GM18505 (cell line): ENCODE results near the gene CMSS1.
"Not testable (repeated sequence)": the region's sequence is repeated elsewhere in the genome, so short reads cannot be mapped to it uniquely, and the experiment has no call there.

ENCODE experiments used
- ATAC-seq: cut with Tn5 transposase; IDR thresholded peaks from one replicate; pipeline ENCODE4 v1.9.1; 2021; ENCODE audit not compliant: unreplicated experiment
- POLR2A ChIP-seq: IDR thresholded peaks from 4 replicates; pipeline ENCODE4 v1.6.1; 2011; ENCODE audit warnings: borderline replicate concordance; ENCODE audit not compliant: insufficient read depth, insufficient read length; ENCODE audit errors: extremely low read depth

The CMSS1 gene

DNA sequence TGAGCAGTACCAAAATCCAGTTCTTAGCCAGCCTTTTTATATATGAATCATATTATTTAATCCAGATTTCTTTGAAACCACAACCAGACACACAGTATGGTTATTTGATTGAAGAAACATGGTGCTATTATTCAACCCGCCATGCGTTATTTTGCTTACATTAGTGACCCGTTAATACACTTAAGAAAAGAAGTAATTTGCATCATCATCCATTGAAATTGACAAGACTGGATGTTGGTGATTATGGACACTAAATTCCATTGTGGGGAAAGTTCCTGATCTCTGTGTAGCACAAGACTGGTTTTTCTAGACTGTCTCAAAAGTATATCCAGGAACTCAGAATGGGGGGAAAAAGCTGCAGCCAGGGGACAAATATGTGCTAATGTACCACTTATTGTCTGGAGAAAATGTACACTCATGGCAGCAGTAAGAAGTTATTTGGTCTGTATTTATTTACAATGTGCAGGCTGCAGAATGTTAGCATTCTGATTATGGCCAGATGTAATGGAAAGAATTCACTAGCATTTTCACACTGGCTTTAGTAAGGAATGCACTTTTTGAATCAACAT is 216.3 kb downstream of the CMSS1 start:
- TF ChIP-seq POLR2A: no peak
- no peak for ATAC-seq

GRCh38 chr3:100039075-100039474 is 221.4 kb downstream of the CMSS1 start:
- ATAC-seq: no peak
- no peak for TF ChIP-seq POLR2A

- ATAC-seq: no peak
- no peak for TF ChIP-seq POLR2A
These were observed 223.0 kb downstream of the CMSS1 start for GRCh38 chr3:100040451-100041225.

- TF ChIP-seq POLR2A: no peak
These were observed 223.7 kb downstream of the CMSS1 start for GRCh38 chr3:100041328-100041749.

DNA sequence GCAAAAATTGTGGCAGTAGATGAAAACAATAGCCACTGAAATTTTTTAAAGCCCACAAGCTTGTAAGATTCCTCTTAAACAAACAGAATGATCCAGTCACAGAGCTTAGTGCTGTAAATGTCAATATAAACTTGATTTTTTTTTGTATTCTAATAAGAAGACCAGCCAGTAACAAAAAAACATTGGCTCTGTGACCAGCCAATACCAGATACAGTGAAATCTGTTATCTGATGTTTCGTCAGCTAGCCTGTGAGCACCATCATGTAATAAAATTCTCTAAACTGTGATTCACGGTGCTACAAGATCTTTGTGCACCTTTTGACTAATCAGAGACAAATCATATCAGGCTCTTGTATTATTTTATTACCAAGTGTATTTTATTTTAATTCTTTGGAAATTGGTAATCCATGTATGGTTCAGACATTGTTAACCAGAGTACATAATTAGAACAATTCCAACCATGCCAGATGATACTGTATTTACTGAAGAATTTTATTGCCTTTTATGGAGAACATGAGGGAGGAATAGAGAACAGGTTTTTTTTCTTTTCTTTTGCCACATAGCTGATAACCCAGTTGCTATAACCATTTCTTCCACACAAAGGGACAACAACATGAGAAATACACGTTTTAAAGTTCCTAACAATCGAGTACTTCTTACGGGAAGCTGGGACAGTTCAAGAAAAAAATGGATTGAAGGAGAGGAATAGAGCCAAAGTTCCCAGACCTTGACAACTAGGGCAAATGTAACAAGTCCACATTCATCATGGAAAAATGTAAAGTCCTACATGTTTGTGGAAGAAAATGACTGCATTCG is 224.7 kb downstream of the CMSS1 start:
- no peak for ATAC-seq
- TF ChIP-seq POLR2A: no peak

More at GRCh38 chr3:100041328-100041749, 223.7 kb downstream of the CMSS1 start:
- no peak for ATAC-seq

DNA sequence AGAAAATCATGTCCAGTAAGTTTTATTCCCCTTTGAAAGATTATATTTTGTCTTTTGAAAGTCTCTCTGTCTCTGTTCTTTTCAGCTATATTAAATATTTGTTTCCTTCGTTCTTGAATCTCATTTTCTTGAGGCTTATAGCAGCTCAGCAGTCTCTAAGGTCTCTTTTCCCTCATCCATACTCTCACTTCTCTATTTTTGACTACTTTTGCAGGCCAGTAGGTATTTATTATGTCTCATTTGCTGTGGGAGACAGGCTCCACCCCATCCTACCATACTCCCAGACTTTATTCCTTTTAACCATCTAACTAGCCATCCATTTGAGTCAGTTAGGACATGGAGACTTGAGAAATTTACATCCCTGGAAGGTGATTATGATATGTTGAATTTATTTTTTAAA is 225.6 kb downstream of the CMSS1 start:
- TF ChIP-seq POLR2A: no peak

GRCh38 chr3:100044369-100044768 is 226.7 kb downstream of the CMSS1 start:
- peak; percentile 73 for ATAC-seq

More for the DNA sequence above, 225.6 kb downstream of the CMSS1 start:
- no peak for ATAC-seq

DNA sequence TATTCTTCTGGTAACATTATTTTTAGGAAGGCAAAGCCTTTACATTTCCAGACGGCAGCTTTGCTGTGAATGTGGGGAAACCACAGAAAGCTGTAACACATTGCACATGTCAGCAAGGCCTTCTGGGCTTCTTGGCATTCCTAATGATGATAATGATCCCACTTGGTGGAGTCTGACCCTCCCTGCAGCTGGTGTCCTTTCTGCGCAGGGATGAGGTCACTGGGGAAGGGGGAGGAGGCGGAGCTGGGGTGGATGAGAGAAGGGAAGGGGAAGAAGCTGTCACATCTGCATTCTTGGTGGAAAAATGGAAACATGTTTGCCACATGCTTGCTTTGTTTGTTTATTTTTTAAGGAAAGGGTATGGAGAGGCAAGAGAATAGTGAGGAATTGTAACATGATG is 228.0 kb downstream of the CMSS1 start:
- ATAC-seq: no peak
- no peak for TF ChIP-seq POLR2A

More at GRCh38 chr3:100044369-100044768, 226.7 kb downstream of the CMSS1 start:
- no peak for TF ChIP-seq POLR2A

DNA sequence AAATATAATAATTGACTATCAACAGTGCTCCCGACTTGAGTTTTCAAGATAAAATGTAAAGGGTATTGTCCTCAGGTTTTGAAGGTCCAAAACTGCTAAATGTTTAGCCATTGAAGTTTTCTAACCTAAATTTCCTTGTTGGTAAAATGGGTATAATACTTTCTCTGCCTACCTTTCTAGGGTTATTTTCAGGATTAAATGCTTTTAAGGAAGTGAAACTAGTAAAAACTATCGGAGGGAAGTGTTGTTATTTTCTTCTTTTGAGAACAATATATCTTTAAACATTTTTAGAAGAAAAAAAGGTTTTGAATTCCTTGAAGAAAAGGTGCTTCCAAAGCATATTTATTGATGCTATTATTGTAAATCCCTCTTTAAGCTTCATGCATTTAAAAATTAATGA is 229.3 kb downstream of the CMSS1 start:
- no peak for TF ChIP-seq POLR2A
- no peak for ATAC-seq

- peak; percentile 69 for ATAC-seq
- no peak for TF ChIP-seq POLR2A
These were observed 229.9 kb downstream of the CMSS1 start for GRCh38 chr3:100047455-100048141.

DNA sequence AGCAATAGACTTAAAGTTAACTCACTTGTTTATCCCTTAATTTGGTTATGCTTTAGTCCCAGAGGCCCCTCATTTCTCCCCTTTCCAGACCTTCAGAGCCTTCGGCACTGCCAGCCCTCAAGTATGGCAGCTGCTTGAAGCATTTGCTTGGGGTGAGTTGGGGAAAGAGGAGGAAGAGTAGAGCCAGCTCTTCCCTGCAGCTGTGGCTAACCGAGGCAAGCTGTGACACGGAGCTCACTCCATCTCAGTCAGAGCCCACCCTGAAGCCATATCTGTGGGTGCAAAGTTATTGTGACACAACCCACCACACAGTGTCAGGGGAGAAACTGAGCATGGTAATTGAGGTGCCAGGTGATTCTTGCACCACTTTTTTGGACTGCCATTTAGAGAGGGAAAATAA is 230.6 kb downstream of the CMSS1 start:
- ATAC-seq: no peak

DNA sequence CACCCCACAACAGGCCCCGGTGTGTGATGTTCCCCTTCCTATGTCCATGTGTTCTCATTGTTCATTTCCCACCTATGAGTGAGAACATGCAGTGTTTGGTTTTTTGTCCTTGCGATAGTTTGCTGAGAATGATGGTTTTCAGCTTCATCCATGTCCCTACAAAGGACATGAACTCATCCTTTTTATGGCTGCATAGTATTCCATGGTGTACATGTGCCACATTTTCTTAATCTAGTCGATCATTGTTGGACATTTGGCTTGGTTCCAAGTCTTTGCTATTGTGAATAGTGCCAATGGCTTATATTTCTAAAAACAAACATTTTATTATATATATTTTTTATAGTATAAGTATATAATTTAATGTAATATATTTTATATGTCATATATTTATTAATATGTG is 233.9 kb downstream of the CMSS1 start:
- not testable (repeated sequence) for ATAC-seq

More for the DNA sequence above, 230.6 kb downstream of the CMSS1 start:
- TF ChIP-seq POLR2A: no peak
